Measurements from ENCODE around the gene GABRR1. TPM values are rescaled to one million over a fixed set of nuclear protein-coding genes. Genes with fewer than 3 reads are reported as not detected.

GABRR1 gene
- total and polyA plus RNA-seq, 2 experiments from 2014 or later: 0.27 to 0.60 TPM

DNA sequence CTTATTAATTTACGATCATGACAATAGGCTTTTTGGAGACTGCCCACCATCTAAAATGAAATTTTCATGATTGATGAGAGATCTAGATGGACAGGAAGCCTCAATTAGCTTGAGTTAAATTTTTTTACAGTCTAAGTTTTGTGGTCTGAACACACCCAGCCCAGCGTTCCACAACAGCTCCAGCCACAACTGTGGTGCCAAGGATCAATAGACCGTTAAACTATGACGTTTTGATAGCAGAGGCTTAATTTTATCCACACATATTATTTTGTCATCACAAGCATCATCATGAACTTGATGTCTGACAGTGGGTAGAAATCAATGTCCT is 5.5 kb upstream of the GABRR1 start:
- no peaks in the 10 kb centered on the region for H4K20me1 ChIP-seq (ENCODE audit: insufficient read depth, poor library complexity, severe bottlenecking)
- no peak overlapping the region for H3K4me3 ChIP-seq
- H3K4me1 ChIP-seq (ENCODE audit: insufficient read depth): no peaks in the 10 kb centered on the region
- no peaks in the 10 kb centered on the region for H3K9me3 ChIP-seq (ENCODE audit: low read depth)
- no peaks in the 10 kb centered on the region for H3K27me3 ChIP-seq
- no peak overlapping the region for H3K27ac ChIP-seq
- DNase-seq (ENCODE audit: low spot score): no peak
- WGBS (ENCODE audit: low lambda C conversion rate, missing lambda C conversion rate): 79% methylated on average over 4 of the region's 4 CpGs
- no peaks in the 10 kb centered on the region for H3K36me3 ChIP-seq (replicated peaks; ENCODE audit: insufficient read depth, low read depth)
- H3K9me2 ChIP-seq (replicated peaks; ENCODE audit: insufficient read depth): no peaks in the 10 kb centered on the region
- TF ChIP-seq EZH2 (IDR thresholded peaks at IDR 0.05; ENCODE audit: borderline replicate concordance) (no peak), EZH2phosphoT487 (IDR thresholded peaks at IDR 0.05; ENCODE audit: low read depth, severe bottlenecking, unreplicated experiment) (no peak)
- TF ChIP-seq, protein P1, sequence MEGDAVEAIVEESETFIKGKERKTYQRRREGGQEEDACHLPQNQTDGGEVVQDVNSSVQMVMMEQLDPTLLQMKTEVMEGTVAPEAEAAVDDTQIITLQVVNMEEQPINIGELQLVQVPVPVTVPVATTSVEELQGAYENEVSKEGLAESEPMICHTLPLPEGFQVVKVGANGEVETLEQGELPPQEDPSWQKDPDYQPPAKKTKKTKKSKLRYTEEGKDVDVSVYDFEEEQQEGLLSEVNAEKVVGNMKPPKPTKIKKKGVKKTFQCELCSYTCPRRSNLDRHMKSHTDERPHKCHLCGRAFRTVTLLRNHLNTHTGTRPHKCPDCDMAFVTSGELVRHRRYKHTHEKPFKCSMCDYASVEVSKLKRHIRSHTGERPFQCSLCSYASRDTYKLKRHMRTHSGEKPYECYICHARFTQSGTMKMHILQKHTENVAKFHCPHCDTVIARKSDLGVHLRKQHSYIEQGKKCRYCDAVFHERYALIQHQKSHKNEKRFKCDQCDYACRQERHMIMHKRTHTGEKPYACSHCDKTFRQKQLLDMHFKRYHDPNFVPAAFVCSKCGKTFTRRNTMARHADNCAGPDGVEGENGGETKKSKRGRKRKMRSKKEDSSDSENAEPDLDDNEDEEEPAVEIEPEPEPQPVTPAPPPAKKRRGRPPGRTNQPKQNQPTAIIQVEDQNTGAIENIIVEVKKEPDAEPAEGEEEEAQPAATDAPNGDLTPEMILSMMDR (IDR thresholded peaks at IDR 0.05; ENCODE audit: poor library complexity): no peak
- H3K4me2 ChIP-seq: no peak overlapping the region
- H3K79me2 ChIP-seq: no peaks in the 10 kb centered on the region
- no peak overlapping the region for H2AFZ ChIP-seq

DNA sequence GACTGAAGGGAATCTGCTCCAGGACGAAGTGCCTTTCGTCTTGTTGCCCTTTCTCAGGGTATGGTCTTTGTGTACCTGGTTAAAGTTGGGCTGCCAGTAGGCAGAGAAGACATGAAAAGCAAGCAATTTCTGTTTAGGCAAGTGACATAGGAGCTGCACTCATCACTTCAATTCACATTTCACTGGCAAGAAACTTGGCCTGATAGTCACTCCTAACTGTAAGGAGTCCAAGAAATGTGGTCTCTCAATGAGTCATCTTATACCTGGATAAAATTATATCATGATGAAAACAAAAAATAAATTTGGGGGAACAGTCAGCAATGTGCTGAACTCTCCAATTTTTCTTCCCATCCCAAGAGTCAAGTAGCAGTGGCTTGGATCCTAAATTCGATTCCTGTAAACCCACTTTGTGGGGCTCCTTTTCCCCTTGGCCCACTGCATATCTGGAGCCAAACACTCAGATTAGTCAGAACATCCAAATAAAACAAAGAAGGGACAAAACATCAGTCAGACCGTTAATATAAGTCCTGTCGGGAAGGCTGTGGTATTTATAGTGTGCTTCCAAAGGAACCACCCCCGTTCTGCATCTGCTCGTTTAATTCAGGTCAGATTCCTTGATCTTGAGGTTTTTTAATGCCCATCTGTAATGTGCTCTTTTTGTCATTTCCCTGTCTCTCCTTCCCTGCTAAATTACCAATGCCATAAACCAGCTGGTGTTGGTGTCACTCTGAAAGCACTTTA is 5.0 kb upstream of the GABRR1 start:
- no peak for DNase-seq (ENCODE audit: low spot score)
- TF ChIP-seq, protein P1 (IDR thresholded peaks at IDR 0.05; ENCODE audit: poor library complexity): no peak
- TF ChIP-seq EZH2phosphoT487 (IDR thresholded peaks at IDR 0.05; ENCODE audit: low read depth, severe bottlenecking, unreplicated experiment) (no peak), EZH2 (IDR thresholded peaks at IDR 0.05; ENCODE audit: borderline replicate concordance) (no peak)
- Histone ChIP-seq H3K27ac (no peak overlapping the region), H3K36me3 (replicated peaks; ENCODE audit: insufficient read depth, low read depth) (no peaks in the 10 kb centered on the region), H4K20me1 (ENCODE audit: insufficient read depth, poor library complexity, severe bottlenecking) (no peaks in the 10 kb centered on the region), H3K4me2 (no peak overlapping the region), H2AFZ (no peak overlapping the region), H3K9me3 (ENCODE audit: low read depth) (no peaks in the 10 kb centered on the region), H3K4me1 (ENCODE audit: insufficient read depth) (no peaks in the 10 kb centered on the region), H3K9me2 (replicated peaks; ENCODE audit: insufficient read depth) (no peaks in the 10 kb centered on the region), H3K4me3 (no peak overlapping the region), H3K27me3 (no peaks in the 10 kb centered on the region), H3K79me2 (no peaks in the 10 kb centered on the region)
- WGBS (ENCODE audit: low lambda C conversion rate, missing lambda C conversion rate): 55% methylated on average over 7 of the region's 7 CpGs

DNA sequence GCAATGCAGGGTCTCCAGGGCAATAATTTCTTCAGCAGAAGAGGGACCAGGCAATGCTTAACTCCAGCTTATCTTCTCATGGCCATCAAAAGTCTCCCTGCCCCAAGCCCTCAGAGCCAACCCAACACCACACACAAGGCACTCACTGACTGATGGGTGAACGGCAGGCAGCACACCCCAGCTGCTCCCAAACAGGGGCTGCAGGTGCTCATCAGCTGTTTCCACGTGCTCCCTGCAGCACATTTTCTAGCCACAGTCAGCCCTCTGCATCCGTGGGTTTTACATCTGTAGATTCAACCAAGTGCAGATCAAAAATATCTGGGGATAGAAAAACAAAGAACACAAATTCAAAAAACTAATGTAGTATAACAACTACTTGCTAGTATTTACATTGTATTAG is 4.0 kb upstream of the GABRR1 start:
- Histone ChIP-seq H3K36me3 (replicated peaks; ENCODE audit: insufficient read depth, low read depth) (no peaks in the 10 kb centered on the region), H3K79me2 (no peaks in the 10 kb centered on the region), H3K9me3 (ENCODE audit: low read depth) (no peaks in the 10 kb centered on the region), H3K4me2 (no peak overlapping the region), H3K27ac (no peak overlapping the region), H4K20me1 (ENCODE audit: insufficient read depth, poor library complexity, severe bottlenecking) (no peaks in the 10 kb centered on the region), H3K4me3 (no peak overlapping the region), H3K9me2 (replicated peaks; ENCODE audit: insufficient read depth) (no peaks in the 10 kb centered on the region), H3K4me1 (ENCODE audit: insufficient read depth) (no peaks in the 10 kb centered on the region), H3K27me3 (no peaks in the 10 kb centered on the region), H2AFZ (no peak overlapping the region)
- TF ChIP-seq EZH2phosphoT487 (IDR thresholded peaks at IDR 0.05; ENCODE audit: low read depth, severe bottlenecking, unreplicated experiment) (no peak), EZH2 (IDR thresholded peaks at IDR 0.05; ENCODE audit: borderline replicate concordance) (no peak)
- TF ChIP-seq, protein P1 (IDR thresholded peaks at IDR 0.05; ENCODE audit: poor library complexity): no peak
- DNase-seq (ENCODE audit: low spot score): no peak
- 89% methylated on average over 3 of the region's 3 CpGs for WGBS (ENCODE audit: low lambda C conversion rate, missing lambda C conversion rate)

Data from hepatocyte (in vitro differentiated cells).